Activated B cell treated with CpG ODN at 0.5 μM for 24 hours (primary cell): ENCODE results near the gene LASP1. TPM values are rescaled to one million over a fixed set of nuclear protein-coding genes. Genes with fewer than 3 reads are reported as not detected.

Experiments
- ATAC-seq: fragments of 200-7000 bp; cut with Tn5 transposase; one replicate; pipeline ENCODE4 v1.10.0; 2021; ENCODE audit warnings: low read depth, mild to moderate bottlenecking, moderate library complexity
- CTCF ChIA-PET: fragments of 350-600 bp; sonication (Branson Sonifier 250); formaldehyde crosslinking; loops from one replicate; lab custom pipeline; 2021; ENCODE audit warnings: antibody characterized with exemption; lab: Charles Lee
- POLR2A ChIA-PET: fragments of 350-600 bp; sonication (Branson Sonifier 250); formaldehyde crosslinking; loops from one replicate; lab custom pipeline; 2021; ENCODE audit warnings: antibody characterized with exemption; lab: Charles Lee
- DNase-seq: peaks from one replicate; pipeline ENCODE4 v3.0.0; 2022
- H3K27ac Mint-ChIP-seq: one replicate; pipeline ENCODE4 v1.8.0; 2020; ENCODE audit warnings: mixed read lengths
- H3K27me3 Mint-ChIP-seq: one replicate; pipeline ENCODE4 v1.8.0; 2021; ENCODE audit warnings: mixed read lengths
- H3K36me3 Mint-ChIP-seq: one replicate; pipeline ENCODE4 v1.8.0; 2021; ENCODE audit warnings: low read depth, mixed read lengths
- H3K4me1 Mint-ChIP-seq: one replicate; pipeline ENCODE4 v1.8.0; 2021; ENCODE audit warnings: mixed read lengths
- H3K4me3 Mint-ChIP-seq: one replicate; pipeline ENCODE4 v1.8.0; 2020; ENCODE audit warnings: mild to moderate bottlenecking, mixed read lengths
- H3K9me3 Mint-ChIP-seq: one replicate; pipeline ENCODE4 v1.8.0; 2020; ENCODE audit warnings: mixed read lengths
- intact Hi-C: fragments of 100-400 bp; cut with micrococcal nuclease; formaldehyde crosslinking; loops from one replicate; pipeline ENCODE4 v1.15.1; 2024
- total RNA-seq: library from RNA; stranded (reverse); gene quantifications from 2 replicates; pipeline ENCODE4 v1.2.3, GENCODE V29; 2022
- TF ChIP-seq, protein P1 (sequence below): fragments of 200-600 bp; IDR thresholded peaks from one replicate; pipeline ENCODE4 v1.8.0; 2022; ENCODE audit warnings: antibody characterized with exemption, mild to moderate bottlenecking

LASP1 gene
- total RNA-seq, 1 donor from 2014 or later: 127 TPM

- ChIA-PET CTCF (no interaction called here), POLR2A (interaction anchor here (0.7 kb wide), 1 partner anchor 117 kb away, joined by 3 read pairs; the partner anchor contains the start of gene RPL23)
- ATAC-seq (no peak), DNase-seq (no peak)
- no peak overlapping the region for H3K27ac Mint-ChIP-seq
- peaks cover 2% of the 10 kb centered on the region for H3K27me3 Mint-ChIP-seq
- H3K36me3 Mint-ChIP-seq: no peaks in the 10 kb centered on the region
- H3K4me3 Mint-ChIP-seq: no peak overlapping the region
- intact Hi-C loops: no loop called here
- peaks cover 10% of the 10 kb centered on the region for H3K4me1 Mint-ChIP-seq
- TF ChIP-seq, protein P1, sequence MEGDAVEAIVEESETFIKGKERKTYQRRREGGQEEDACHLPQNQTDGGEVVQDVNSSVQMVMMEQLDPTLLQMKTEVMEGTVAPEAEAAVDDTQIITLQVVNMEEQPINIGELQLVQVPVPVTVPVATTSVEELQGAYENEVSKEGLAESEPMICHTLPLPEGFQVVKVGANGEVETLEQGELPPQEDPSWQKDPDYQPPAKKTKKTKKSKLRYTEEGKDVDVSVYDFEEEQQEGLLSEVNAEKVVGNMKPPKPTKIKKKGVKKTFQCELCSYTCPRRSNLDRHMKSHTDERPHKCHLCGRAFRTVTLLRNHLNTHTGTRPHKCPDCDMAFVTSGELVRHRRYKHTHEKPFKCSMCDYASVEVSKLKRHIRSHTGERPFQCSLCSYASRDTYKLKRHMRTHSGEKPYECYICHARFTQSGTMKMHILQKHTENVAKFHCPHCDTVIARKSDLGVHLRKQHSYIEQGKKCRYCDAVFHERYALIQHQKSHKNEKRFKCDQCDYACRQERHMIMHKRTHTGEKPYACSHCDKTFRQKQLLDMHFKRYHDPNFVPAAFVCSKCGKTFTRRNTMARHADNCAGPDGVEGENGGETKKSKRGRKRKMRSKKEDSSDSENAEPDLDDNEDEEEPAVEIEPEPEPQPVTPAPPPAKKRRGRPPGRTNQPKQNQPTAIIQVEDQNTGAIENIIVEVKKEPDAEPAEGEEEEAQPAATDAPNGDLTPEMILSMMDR: no peak
- no peaks in the 10 kb centered on the region for H3K9me3 Mint-ChIP-seq
Measured at GRCh38 chr17:38970804-38971203, 100.9 kb downstream of the LASP1 start.

Other genes with a start within 250 kb of the LASP1 start
- gene EPOP, start 195.1 kb upstream of the LASP1 start, total RNA-seq: 2.8 and 3.0 TPM in 2 replicates
- gene MLLT6, start 164.8 kb upstream of the LASP1 start, total RNA-seq: 166 and 192 TPM in 2 replicates
- gene CISD3, start 139.7 kb upstream of the LASP1 start, total RNA-seq: 11.2 and 12.1 TPM in 2 replicates
- not detected in 2 replicates for gene PCGF2, start 121.7 kb upstream of the LASP1 start, total RNA-seq
- gene PSMB3, start 117.3 kb upstream of the LASP1 start, total RNA-seq: 234 and 250 TPM in 2 replicates
- 32.1 and 33.0 TPM in 2 replicates for gene PIP4K2B, start 70.5 kb upstream of the LASP1 start, total RNA-seq
- gene CWC25, start 44.7 kb upstream of the LASP1 start, total RNA-seq: 35.6 and 38.3 TPM in 2 replicates
- 2,652 and 3,293 TPM in 2 replicates for gene RPL23, start 16.3 kb upstream of the LASP1 start, total RNA-seq
- not detected in 2 replicates for gene FBXO47, start 97.3 kb downstream of the LASP1 start, total RNA-seq